Measurements from ENCODE around the gene TMEM63A. TPM values are rescaled to one million over a fixed set of nuclear protein-coding genes. Genes with fewer than 3 reads are reported as not detected.

TMEM63A gene
- total and polyA plus RNA-seq, 2 of the 13 experiments (the other 11 are each of a cell fraction or from before 2014, with no cell fraction given): 23.9 to 53.3 TPM

- intact Hi-C loops (cut with micrococcal nuclease; ENCODE audit: unreplicated experiment): loop anchor here (1.0 to 2.0 kb wide), 2 partner anchors 32 to 67 kb away; partner anchors contain the start of gene SRP9
- TF ChIP-seq EZH2 (conservative IDR thresholded peaks at IDR 0.05; ENCODE audit: low read depth, low read length): no peak
- TF ChIP-seq HDAC2 (CRISPR knock-in tag; IDR thresholded peaks at IDR 0.05): no peak
- TF ChIP-seq WIZ (CRISPR knock-in tag; IDR thresholded peaks at IDR 0.05): no peak
- peak in 1 of 2 experiments; percentile 33; a peak in 2 of 4 replicates for TF ChIP-seq POLR2A (IDR thresholded peaks at IDR 0.05; ENCODE audit: insufficient read depth in 1 of 2, low read depth in 2 of 2, low read length in 2 of 2)
- TF ChIP-seq ZNF557 (CRISPR knock-in tag; IDR thresholded peaks at IDR 0.05): no peak
- no peak for TF ChIP-seq ZNF264 (CRISPR knock-in tag; IDR thresholded peaks at IDR 0.05)
- TF ChIP-seq DMAP1 (CRISPR knock-in tag; IDR thresholded peaks at IDR 0.05): no peak
- no peak for TF ChIP-seq ATF5 (CRISPR knock-in tag; IDR thresholded peaks at IDR 0.05; ENCODE audit: low read depth)
- TF ChIP-seq ZNF260 (CRISPR knock-in tag; IDR thresholded peaks at IDR 0.05; ENCODE audit: borderline replicate concordance, low read depth): no peak
- no peak for TF ChIP-seq GFI1 (CRISPR knock-in tag; IDR thresholded peaks at IDR 0.05; ENCODE audit: borderline replicate concordance)
- TF ChIP-seq ZC3H13 (CRISPR knock-in tag; IDR thresholded peaks at IDR 0.05): 0 out of 2 replicates have a peak, but pooled peaks have one; percentile 28
- no peak for TF ChIP-seq ZNF138 (CRISPR knock-in tag; IDR thresholded peaks at IDR 0.05; ENCODE audit: low read depth)
- TF ChIP-seq ZZZ3 (CRISPR knock-in tag; IDR thresholded peaks at IDR 0.05; ENCODE audit: borderline replicate concordance): no peak
- no peak for TF ChIP-seq CBX5 (CRISPR knock-in tag; IDR thresholded peaks at IDR 0.05; ENCODE audit: borderline replicate concordance)
- TF ChIP-seq AGO1 (IDR thresholded peaks at IDR 0.05; ENCODE audit: low read depth, low read length, poor library complexity, severe bottlenecking): peak; percentile 94
- TF ChIP-seq ZNF468 (CRISPR knock-in tag; IDR thresholded peaks at IDR 0.05): no peak
- TF ChIP-seq RBM22 (optimal IDR thresholded peaks at IDR 0.05; ENCODE audit: low read length): peak; percentile 36
- no peak for TF ChIP-seq SPEN (CRISPR knock-in tag; IDR thresholded peaks at IDR 0.05; ENCODE audit: low read depth)
- peak; percentile 11; the same call in 1 of the 2 replicates for TF ChIP-seq ZNF687 (CRISPR knock-in tag; IDR thresholded peaks at IDR 0.05)
- TF ChIP-seq SMC3 (IDR thresholded peaks at IDR 0.05; ENCODE audit: low read length): no peak
- no peak for TF ChIP-seq RFXANK (CRISPR knock-in tag; IDR thresholded peaks at IDR 0.05)
- TF ChIP-seq ZNF556 (CRISPR knock-in tag; IDR thresholded peaks at IDR 0.05; ENCODE audit: borderline replicate concordance): no peak
These were observed 37.7 kb downstream of the TMEM63A start for GRCh38 chr1:225844236-225845061.

More at GRCh38 chr1:225844236-225845061, 37.7 kb downstream of the TMEM63A start:
- in situ Hi-C loops (cut with HindIII; ENCODE audit: extremely low pct_ligation_motif_present, low pct_unique_long_range_greater_than_20kb): no loop called here
- Histone ChIP-seq H3K27ac (ENCODE audit: extremely low read length, insufficient read depth, low read length) (no peak overlapping the region), H3K9ac (ENCODE audit: insufficient read depth, low read depth, low read length) (no peak overlapping the region), H3K4me3 (replicated peaks in 1 of 3; ENCODE audit: insufficient read depth in 1 of 3, low read depth in 2 of 3, low read length in 3 of 3) (no peak overlapping the region), H4K20me1 (ENCODE audit: insufficient read depth, low read length) (peaks cover 4% of the 10 kb centered on the region; the same call in 1 of the 2 replicates), H3K79me2 (ENCODE audit: insufficient read depth, low read length) (no peaks in the 10 kb centered on the region), H3K9me3 (ENCODE audit: low read length) (no peaks in the 10 kb centered on the region), H3K4me2 (ENCODE audit: low read depth, low read length) (no peak overlapping the region), H3K36me3 (replicated peaks in 1 of 2; ENCODE audit: control insufficient read depth in 1 of 2, insufficient read depth in 2 of 2, low read length in 2 of 2) (peaks cover 14 to 40% of the 10 kb centered on the region in 2 experiments), H3K4me1 (ENCODE audit: insufficient read depth, low read length) (no peaks in the 10 kb centered on the region), H3K27me3 (ENCODE audit: control insufficient read depth in 1 of 2, insufficient read depth in 2 of 2, low read length in 2 of 2) (no peaks in the 10 kb centered on the region), H2AFZ (ENCODE audit: low read length) (no peak overlapping the region)
- ChIA-PET POLR2A (no interaction called here), CTCF (ENCODE audit: low intra/inter-chr PET ratio, low total read pairs) (interaction anchor here (2.1 kb wide), 1 partner anchor 369 kb away, joined by 37 read pairs; no protein-coding TSS in a partner anchor)
- FAIRE-seq (no peak), ATAC-seq (no peak), DNase-seq (ENCODE audit: low spot score) (no peak)
- no TSS peak for BruUV-seq (replicated peaks)
- 98% methylated on average over 15 of the region's 18 CpGs for WGBS (ENCODE audit: low lambda C conversion rate)

All from HepG2 (cell line).